Endothelial cell of umbilical vein (primary cell): ENCODE measurements around the gene TSPO.
A peak's percentile ranks its signal among the peaks of the same experiment; 100 is the strongest.

Source experiments
- CTCF ChIP-seq, 2 donors: IDR thresholded peaks; 1 replicate in 1 of 2; 2 replicates in 1 of 2; pipeline ENCODE4 v1.5.1; 2011; ENCODE audit warnings: low read length in 2 of 2, mild to moderate bottlenecking in 2 of 2, moderate library complexity in 2 of 2, control low read depth in 1 of 2, inconsistent platforms in 1 of 2, low read depth in 1 of 2; ENCODE audit not compliant: insufficient read depth in 1 of 2; ENCODE audit errors: extremely low read depth in 1 of 2
- POLR2AphosphoS5 ChIP-seq: IDR thresholded peaks from 2 replicates; pipeline ENCODE4 v1.6.1; 2012; ENCODE audit warnings: low read depth, mild to moderate bottlenecking, control low read depth, low read length, moderate library complexity; ENCODE audit not compliant: insufficient read depth

GRCh38 chr22:43142880-43143562 lies 8.3 kb upstream of the TSPO start, which contains the start of gene MCAT:
- TF ChIP-seq CTCF (IDR thresholded peaks at IDR 0.05; ENCODE audit: extremely low read depth in 1 of 2, insufficient read depth in 1 of 2, low read depth in 1 of 2, low read length in 2 of 2), result no peak
- peak; percentile 76 for TF ChIP-seq POLR2AphosphoS5
